ENCODE results near the gene ZDHHC8. TPM values are rescaled to one million over a fixed set of nuclear protein-coding genes. Genes with fewer than 3 reads are reported as not detected.

ZDHHC8 gene
- total RNA-seq, 2 donors from 2014 or later, result 23.4 to 59.7 TPM

GRCh38 chr22:20194681-20195593 is 63.3 kb downstream of the ZDHHC8 start:
- ATAC-seq (replicated peaks), result peak; percentile 18
- Mint-ChIP-seq H3K36me3 (ENCODE audit: low read depth) (no peaks in the 10 kb centered on the region), H3K4me1 (peaks cover 4% of the 10 kb centered on the region), H3K4me3 (no peak overlapping the region), H3K9me3 (no peaks in the 10 kb centered on the region), H3K27ac (no peak overlapping the region), H3K27me3 (peaks cover 3% of the 10 kb centered on the region)

DNA sequence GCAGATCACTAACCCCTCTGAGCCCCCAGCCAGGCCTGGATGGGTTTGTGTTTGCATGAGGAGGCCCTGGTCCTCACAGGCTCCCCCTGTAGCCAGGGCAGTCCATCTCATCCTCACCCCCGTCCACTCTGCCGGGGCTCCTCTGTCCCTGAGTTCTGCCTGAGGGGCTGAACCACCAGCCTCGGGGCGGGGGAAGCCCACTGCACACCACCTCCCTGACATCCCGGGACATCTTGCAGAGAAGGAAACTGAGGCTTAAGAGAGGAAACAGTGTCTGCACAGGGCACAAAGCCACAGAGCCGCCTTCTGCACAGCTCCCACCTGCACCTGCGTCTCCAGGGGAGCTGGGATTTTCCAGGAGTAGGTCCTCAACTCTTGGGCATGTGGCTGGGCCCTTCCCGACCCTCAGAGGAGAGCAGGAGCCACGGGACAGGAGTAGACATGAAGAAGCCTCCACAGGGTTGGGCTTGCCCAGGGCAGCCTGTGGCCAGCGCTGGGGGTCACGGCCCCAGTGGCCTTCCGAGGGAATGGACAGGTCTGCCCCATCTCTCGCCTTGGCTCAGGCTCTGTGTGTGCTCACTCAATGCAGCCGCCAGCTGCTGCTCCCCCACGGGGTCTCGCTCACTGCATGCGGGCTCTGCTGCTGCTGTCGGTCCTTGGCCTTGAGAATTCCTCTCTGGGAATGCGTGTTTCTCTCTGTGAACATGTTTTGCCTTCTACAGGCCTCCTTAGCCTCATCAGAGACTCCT is 64.7 kb downstream of the ZDHHC8 start:
- Mint-ChIP-seq H3K4me1 (peaks cover 4% of the 10 kb centered on the region), H3K9me3 (no peaks in the 10 kb centered on the region), H3K27me3 (peaks cover 3% of the 10 kb centered on the region), H3K36me3 (ENCODE audit: low read depth) (no peaks in the 10 kb centered on the region), H3K4me3 (no peak overlapping the region), H3K27ac (no peak overlapping the region)
- ATAC-seq (replicated peaks), result no peak

Other genes with a start within 250 kb of the ZDHHC8 start
- 100 to 1,000 TPM in 1 of 2 donors, 10 to 100 TPM in 1; 53.4 to 133 TPM for gene COMT, start 190.0 kb upstream of the ZDHHC8 start, total RNA-seq
- 10 to 100 TPM; 14.1 to 21.4 TPM for gene TXNRD2, start 190.0 kb upstream of the ZDHHC8 start, total RNA-seq
- 1 to 10 TPM; 1.0 to 1.2 TPM for gene ARVCF, start 115.0 kb upstream of the ZDHHC8 start, total RNA-seq
- gene TANGO2, start 110.7 kb upstream of the ZDHHC8 start, total RNA-seq, result 10 to 100 TPM; 19.3 to 28.2 TPM
- gene DGCR8, start 51.6 kb upstream of the ZDHHC8 start, total RNA-seq, result 10 to 100 TPM; 42.8 to 43.2 TPM
- gene RANBP1, start 15.7 kb upstream of the ZDHHC8 start, total RNA-seq, result 100 to 1,000 TPM; 187 to 421 TPM
- gene TRMT2A, start 14.6 kb upstream of the ZDHHC8 start, total RNA-seq, result 100 to 1,000 TPM in 1 of 2 donors, 10 to 100 TPM in 1; 71.7 to 110 TPM
- under 1 TPM; 0.32 to 0.77 TPM for gene CCDC188, start 19.3 kb downstream of the ZDHHC8 start, total RNA-seq
- 1 to 10 TPM; 1.4 to 2.6 TPM for gene RTN4R, start 136.5 kb downstream of the ZDHHC8 start, total RNA-seq
- 10 to 100 TPM; 20.5 to 29.2 TPM for gene DGCR6L, start 188.3 kb downstream of the ZDHHC8 start, total RNA-seq

Data from activated T-helper 17 cell treated with anti-CD3 and anti-CD28 coated beads, Interleukin-2, amount 50 U/mL, for 72 hours (primary cell).